GM19455 (cell line): ENCODE data around the gene VWA3B.
A peak's percentile ranks its signal among the peaks of the same experiment; 100 is the strongest.
"Not testable (repeated sequence)": the region's sequence is repeated elsewhere in the genome, so short reads cannot be mapped to it uniquely, and the experiment has no call there.

ENCODE experiments used
- ATAC-seq: cut with Tn5 transposase; IDR thresholded peaks from one replicate; pipeline ENCODE4 v1.9.1; 2021; ENCODE audit not compliant: unreplicated experiment

Gene VWA3B, protein sequence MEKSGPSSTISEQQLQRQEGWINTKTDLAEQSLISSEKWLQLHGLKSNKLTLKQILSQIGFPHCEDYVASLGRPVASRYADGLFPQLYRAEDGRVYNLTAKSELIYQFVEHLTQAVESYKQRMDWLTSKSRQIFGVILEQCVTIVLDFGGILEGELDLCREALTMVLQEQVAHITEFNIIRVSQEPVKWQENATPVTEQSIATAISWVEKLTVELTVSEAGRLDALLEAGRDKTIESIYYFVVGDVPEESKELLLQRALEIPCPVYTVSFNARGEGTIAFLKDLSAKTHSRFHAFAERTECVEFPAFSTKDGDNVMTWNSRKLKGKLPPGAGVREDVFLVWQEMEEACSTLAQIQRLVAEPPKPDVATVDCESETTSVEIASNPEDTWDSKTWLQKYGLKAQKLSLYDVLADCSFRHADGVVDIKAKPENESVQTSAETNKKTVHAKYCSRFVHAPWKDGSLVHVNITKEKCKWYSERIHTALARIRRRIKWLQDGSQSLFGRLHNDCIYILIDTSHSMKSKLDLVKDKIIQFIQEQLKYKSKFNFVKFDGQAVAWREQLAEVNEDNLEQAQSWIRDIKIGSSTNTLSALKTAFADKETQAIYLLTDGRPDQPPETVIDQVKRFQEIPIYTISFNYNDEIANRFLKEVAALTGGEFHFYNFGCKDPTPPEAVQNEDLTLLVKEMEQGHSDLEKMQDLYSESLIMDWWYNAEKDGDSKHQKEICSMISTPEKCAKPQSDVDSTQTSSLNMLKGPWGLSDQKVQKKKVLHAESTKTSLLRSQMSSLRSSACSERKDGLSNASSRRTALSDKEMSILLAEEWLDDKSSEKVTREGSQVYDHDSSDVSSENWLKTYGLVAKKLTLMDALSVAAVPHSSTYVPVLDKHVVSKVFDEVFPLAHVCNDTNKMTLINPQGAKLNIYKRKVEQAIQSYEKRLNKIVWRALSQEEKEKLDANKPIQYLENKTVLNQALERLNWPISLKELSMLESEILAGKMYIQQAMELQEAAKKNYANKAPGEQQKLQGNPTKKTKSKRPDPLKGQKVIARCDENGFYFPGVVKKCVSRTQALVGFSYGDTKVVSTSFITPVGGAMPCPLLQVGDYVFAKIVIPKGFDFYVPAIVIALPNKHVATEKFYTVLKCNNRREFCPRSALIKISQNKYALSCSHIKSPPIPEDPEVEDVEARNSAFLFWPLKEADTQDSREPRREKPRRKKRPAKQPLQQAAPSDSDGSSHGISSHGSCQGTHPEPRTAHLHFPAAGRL (N-terminal part only)

DNA sequence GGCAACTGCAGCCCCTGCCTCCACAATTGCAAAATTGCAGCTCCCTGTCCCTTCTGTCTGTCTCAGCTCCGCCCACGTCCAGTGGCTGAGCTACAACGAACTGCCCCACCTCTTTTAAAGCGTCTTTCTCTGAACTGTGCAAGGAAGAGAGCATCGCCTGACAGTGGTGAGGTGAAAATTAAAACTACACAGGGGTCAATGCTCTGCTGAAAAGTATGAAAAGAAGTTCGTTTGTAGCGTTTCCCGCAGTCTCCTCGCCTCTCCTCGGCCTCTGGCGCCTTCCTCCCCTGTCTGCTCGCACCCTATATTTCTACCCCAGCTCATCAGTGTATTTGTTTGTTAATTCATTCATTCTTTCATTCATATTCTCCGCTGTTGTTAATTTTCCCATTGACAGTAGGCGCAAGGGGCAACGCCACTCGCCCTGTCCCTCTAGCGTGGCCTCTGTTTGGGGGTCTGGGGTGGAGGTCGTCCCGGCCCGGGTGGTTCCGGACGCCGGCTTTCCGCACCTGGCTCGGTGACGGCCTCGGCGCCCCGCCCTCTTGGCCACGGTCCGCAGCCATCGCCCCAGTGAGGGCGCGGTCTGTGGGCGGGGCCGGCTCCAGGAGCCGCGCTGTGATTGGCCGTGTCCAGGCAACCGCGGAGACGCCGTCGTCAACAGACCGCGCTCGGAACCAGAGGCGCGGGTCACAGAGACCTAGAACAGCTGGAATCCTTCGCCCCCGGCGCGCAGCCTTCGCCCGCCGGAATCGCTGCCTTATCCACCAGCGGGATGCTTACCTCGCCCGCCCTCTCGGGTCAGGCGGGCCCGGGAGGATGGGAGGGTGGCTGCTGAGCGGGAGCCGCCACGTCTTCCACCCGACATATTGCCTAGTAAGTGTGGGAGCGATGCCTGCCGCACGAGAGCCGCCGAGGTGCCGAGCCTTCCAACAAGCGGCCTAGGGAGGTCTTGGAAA lies at the start of gene VWA3B:
Gene VWA3B, plus strand, starts transcription at position 677 of the 956 bp plus-strand sequence. CDS start 5,926 bp downstream, outside the sequence.
- ATAC-seq: peak; percentile 70

DNA sequence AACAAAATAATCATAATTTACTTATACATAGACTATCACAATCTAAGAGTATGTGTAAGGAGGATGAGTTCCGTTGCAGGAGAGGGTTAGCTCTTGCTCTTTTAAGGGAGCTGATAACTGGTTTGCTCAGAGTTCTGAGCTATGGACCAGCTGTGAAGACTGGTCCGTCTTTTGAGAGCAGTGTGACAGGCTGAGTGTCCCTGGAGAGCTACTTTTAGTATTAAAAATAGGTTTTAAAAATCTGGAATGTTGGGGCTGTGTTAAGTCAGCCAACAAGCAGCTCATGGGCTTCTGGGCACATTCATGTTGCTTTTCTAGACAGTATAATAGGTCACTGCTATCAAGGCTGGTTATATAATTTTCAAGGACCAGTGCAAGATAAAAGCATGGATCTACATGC lies 49.8 kb upstream of the VWA3B start:
- ATAC-seq: no peak

DNA sequence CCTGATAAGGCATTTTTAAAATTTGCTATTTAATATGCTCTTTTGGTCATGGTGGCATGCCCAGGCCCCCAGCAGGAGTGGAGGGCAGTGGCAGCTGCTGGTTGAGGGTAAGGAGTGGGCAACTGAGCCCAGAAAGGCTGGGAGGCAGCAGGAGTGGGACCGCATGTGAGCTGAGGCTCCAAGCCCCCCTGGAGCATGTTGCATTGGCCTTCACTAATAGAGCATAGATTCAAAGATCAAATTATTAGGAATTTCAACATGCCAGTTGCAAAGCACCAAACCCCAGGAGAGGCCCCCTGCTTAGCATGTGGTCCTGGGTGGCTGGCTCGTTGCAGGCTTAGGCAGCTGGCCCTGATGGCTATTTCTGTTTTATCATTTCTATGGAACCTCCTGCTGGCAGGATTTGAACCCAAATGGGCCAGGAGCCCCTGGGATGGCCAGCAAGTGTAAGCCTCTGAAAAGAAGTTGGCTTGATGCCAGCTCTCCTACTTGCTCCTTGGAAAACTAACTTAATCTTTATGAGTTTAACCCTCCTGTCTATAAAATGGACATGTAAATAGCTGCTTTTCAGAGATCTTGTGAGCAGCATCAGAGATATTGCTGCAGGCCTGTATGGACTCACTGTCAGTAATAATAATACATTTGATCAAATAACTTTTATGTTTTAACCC lies 49.2 kb upstream of the VWA3B start:
- ATAC-seq: no peak

DNA sequence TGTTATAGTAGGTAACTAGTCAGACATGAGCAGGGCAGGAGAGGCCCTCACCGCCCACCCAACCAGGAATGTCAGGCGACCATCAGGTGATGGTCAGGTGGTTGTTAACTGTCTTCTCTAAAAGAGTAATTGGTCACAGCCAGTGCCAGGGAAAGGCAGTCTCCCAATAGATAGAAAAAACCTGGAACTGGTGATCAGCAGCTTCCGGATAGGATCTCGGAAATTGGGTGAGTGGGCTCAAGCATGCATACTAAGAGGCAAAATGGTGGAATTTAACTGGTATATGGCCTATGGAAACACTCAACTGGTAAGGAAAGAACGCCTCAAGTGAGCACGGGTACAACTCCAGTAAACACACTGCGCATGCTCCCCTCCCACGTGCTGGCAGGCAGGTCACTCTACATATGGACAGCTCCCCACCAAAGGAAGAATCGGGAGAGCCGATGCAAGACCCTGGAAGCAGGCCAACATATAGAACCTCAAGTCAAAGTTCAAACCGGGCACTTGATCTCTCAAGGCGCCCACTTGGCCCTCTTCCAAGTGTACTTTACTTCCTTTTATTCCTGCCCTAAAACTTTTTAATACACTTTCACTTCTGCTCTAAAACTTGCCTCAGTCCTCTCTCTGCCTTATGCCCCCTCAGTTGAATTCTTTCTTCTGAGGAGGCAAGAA lies 47.7 kb upstream of the VWA3B start:
- no peak for ATAC-seq

DNA sequence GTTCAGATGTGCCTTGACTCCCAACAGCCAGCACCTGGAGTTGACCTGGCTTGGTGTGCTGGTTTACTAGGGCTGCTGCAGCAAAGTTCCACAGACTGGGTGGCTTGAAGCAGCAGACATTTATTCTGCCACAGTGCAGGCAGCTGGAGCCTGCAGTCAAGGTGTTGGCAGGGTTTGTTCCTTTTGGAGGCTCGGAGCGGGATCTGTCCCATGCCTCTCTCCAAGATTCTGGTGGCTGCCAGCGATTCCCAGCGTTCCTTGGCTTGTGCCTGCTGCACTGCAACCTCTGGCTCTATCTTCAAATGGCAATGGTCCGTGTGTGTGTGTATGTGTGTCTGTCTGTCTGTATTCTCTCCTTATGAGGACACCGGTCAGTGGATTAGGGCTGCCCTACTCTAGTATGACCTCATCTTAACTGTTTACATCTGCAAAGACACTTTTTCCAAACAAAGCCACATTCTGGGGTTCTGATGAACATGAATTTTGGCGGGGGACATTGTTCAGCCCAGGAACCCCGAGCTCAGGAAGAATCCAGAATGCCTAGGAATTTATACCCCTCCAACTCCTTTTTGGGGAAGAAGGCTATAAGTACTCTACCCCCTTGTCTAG lies 46.5 kb upstream of the VWA3B start:
- no peak for ATAC-seq

DNA sequence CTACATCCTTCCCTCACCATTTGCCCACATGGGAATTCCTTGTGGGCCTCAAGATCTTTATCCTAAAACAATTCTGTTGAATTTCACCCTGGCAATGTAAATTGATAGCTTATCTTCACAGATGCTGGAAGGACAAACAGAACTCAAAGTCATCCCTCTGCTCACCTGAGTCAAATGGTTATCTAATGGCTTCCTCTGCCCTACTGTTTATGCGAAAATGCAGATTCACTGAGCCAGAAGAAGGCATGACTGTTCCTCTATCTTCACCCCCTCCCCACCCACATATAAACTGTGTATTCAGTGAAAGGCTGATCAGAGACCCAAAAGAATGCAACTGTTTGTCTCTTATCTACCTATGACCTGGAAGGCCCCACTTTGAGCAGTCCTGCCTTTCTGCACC lies 43.9 kb upstream of the VWA3B start:
- no peak for ATAC-seq

DNA sequence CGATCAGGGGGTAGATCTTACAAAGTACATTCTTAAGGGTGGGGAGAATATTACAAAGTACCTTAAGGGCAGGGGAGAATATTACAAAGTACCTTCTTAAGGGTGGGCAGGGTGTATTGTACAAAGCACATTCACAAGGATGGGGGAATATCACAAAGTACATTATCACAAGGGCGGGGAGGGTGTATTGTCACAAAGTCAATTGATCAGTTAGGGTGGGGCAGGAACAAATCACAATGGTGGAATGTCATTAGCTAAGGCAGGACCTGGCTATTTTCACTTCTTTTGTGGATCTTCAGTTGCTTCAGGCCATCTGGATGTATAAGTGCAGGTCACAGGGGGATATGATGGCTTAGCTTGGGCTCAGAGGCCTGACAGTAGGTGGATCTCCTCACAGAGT lies 42.2 kb upstream of the VWA3B start:
- ATAC-seq: not testable (repeated sequence)

DNA sequence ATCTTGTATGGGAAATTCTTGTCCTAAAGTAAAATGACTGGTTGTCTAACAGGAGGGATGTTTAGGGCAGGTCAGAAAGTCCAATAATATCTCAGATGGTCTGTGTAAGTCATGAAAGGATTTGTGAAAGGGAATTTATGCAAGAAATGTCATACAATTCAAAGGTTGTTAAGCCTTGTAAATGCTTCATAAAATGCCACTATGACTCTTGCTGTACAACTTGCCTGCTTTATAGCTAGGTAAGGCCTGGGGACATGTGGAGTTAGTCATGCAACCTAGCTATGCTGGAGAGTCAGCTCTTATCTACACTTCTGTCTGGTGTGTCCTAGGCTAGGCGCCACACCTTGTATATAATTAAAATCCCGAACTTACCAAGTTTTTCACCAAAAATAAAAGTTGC lies 36.9 kb upstream of the VWA3B start:
- no peak for ATAC-seq

DNA sequence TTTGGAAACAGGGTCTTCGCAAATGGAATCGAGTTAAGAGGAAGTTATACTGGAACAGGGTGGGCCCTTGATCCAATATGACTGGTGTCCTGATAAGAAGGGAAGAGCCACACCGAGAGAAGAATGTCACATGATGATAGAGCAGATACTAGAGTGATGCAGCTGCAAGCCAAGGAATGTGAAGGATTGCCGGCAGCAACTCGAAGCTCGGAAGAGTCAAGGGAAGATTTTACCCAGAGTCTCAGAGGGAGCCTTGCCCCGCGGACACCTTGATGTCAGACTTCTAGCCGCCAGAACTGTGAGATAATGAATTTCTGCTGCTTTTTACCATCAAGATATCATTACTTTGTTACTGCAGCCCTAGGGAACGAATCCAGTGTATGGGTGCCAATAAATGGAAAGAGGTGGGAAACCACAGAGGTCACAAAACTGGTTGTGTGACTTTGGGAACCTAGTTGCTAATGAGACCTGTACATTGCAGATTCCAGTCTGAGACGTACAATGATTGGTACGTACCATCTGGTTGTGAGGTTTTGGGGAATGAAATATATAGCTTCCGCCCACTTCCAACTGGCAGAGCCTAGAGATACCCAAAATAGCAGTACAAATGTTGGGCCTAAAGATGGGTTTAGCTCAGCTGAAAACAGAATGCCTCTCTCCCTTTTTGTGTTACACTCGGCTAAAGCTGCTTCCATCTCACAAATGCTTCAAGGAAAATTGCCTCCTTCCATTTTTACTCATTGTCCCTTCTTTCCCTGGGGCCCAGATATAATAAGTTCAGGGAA lies 28.6 kb upstream of the VWA3B start:
- no peak for ATAC-seq

DNA sequence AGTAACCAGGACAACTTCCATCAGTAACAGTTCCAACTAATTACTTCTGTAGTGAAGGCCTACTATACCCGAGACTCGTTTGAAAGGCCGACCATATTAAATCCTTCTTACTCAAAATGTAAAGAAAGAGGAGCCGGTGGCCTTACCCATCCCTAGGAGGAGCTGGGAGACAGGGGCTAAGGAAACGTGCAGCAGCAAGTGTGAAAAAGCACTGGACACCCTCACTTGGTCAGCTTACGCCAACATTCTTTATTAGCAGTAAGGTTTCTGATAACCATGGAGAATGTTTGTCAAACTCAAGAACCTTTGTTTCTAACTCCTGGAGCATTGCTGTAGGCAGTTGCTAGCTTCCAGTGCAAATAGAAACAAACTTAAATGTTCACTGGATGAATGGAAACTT lies 26.7 kb upstream of the VWA3B start:
- ATAC-seq: no peak

DNA sequence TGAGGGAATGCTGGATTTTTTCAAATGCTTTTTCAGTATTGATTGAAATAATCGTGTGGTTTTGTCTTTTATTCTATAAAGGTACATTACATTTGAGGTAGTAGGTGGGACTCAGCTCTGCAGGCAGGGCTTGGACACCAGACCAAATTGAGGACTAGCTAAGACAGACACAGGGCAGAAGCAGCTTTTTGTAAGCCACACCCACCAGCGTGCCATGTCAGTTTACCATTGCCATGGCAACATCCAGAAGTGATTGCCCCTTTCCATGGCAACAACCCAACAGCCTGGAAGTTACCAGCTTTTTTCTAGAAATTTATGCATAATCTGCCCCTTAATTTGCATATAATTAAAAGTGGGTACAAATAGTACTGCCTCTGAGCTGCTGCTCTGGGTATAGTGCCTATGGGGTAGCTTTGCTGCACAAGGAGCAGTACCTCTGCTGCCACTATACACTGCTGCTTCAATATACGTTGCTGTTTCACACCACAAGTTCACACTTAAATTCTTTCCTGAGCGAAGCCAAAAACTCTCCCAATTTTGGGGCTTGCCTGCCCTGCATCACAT lies 23.6 kb upstream of the VWA3B start:
- ATAC-seq: no peak

DNA sequence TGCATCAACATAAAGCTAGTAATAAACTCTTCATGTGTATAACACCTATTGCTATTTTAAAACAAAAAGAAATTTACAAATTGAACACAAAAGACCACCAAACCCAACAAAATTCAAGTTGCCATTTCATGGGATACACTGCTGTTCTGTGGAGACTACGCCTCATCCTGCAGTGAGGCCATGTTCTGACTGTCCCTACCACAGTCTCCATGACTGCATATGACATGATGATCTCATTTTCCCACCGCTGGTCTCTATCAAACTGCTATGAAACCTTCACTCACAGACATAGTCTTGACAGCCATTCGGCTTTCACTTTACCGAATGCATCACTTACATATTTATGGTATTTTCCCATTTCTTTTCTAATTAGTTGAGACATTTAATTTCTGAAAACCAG lies 21.2 kb upstream of the VWA3B start:
- ATAC-seq: no peak

DNA sequence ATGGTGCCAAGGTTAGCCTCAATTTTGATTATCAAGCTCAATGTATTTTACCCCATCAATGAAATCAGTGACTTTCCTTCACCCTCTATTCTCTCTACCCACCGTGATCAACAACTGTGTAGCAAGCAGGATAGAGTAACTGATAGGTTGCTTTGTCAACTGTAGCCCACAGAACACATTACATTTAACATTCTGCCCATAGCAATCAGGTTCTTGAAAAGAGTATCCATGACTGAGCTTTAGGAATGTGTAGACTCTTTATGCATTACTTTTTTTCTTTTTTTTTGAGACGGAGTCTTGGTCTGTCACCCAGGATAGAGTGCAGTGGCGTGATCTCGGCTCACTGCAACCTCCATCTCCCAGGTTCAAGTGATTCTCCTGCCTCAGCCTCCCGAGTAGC lies 19.8 kb upstream of the VWA3B start:
- no peak for ATAC-seq

DNA sequence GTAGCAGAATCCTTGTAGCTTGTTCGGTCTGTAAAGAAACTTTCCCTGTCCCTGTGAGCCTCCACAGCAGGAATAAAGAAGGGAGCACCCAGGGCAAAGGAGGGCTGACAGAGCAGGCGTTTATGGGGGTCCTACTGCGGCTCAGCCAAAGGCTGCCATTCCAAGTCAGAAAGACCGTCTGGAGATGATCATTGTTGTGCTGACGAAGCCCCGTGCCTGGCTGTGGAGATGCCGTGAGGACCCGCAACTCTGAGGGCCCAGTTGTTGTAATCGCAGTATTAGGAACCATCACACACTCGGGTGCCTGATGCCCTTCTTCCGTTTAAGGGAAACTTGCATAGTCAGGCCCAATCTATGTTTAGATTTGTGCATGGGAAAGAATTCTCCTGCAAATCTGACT lies 16.9 kb upstream of the VWA3B start:
- ATAC-seq: no peak

DNA sequence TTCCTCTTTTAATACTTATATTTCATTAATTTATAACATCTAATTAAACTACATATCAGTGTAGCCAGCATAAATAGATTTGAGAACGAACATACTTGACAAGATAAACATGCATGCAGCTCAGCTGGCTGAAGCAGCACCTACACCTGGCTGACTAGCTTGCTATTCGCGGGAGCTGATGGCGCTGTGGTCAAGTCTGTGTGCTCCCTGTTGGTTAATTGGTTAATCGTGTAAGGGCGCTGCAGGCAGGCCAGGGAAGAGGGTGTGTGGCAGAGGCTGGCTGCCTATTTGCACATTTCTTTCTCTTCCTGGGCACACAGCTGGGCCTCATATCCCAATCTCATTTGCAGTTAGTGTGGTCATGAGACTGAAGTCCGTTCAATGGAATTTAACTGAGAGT lies 14.5 kb upstream of the VWA3B start:
- no peak for ATAC-seq

DNA sequence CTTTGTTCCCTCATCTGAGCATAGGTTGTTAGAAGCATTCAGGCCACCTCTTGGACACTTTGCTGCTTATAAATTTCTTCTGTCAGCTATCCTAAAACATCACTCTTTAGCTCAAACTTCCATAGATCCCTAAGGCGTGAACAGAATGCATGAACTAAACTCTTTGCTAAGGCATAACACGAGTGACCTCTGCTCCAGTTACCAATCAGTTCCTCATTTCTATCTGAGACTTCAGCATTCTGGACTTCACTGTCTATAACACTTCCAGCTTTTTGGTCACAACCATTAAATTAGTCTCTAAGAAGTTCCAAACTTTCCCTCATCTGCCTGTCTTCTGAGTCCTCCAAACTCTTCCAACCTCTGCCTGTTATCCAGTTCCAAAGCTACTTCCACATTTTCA lies 8.3 kb upstream of the VWA3B start:
- no peak for ATAC-seq

DNA sequence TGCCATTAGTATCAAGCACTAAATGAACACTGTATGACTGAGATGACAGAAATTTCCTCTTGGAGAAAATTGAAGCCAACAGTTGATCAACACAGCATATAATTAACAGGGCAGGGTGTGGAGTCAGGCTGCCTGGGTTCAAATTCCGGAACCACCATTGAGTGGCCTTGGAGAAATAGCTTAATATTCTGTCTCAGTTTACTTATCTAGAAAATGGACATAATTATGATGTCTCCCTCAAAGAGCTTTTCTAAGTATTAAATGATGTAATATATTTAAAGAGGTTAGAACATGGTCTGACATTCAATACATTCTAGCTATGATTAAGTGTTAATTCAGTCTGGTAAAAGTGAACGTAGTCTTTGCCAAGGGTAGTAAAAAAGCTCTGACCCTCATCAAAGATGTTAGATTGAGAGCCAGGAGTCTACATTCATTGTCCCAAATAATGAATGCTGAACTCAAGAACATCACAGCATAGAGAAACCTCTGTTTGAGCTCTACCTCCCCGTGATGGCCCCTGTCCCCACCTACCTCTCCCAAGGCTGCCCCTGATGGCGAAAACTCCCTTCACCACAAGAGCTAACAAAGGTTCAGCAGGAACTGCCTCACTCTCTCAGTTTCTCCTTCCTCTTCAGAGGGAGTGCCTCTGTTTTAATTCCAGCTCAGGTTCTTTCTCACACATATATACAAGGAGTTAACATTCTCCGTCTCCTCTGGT lies 2.7 kb upstream of the VWA3B start:
- ATAC-seq: no peak
